ENCODE results near the gene TIMM10B. TPM values are rescaled to one million over a fixed set of nuclear protein-coding genes. Genes with fewer than 3 reads are reported as not detected.

TIMM10B gene, protein sequence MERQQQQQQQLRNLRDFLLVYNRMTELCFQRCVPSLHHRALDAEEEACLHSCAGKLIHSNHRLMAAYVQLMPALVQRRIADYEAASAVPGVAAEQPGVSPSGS
- 10 to 100 TPM; 21.0 to 53.0 (median 42.6) TPM for total RNA-seq

GRCh38 chr11:6481012-6481923 lies at the start of gene TIMM10B, which contains the start of gene ARFIP2:
Gene TIMM10B, plus strand, starts transcription at chr11:6481501. Its CDS starts 16 bp downstream, at chr11:6481517.
Gene ARFIP2, minus strand, starts transcription at chr11:6481331. Its CDS starts 910 bp downstream, at chr11:6480421.
- DNase-seq (peak; percentile 95 to 99), ATAC-seq (ENCODE audit: low FRiP score in 2 of 2) (peak; percentile 97 to 99)
- Histone ChIP-seq H3K36me3 (peaks cover 5 to 72% (median 34%) of the 10 kb centered on the region in 4 donors), H3K9me3 (no peaks in the 10 kb centered on the region), H3K27me3 (no peaks in the 10 kb centered on the region), H3K4me1 (peaks cover 24 to 41% (median 27%) of the 10 kb centered on the region in 4 donors), H3K27ac (peak within 1 kb of the TSS; percentile 89 to 95 (median 94)), H3K4me3 (peak within 1 kb of the TSS; percentile 70 to 82 (median 76))
- TF ChIP-seq EP300 (IDR thresholded peaks at IDR 0.05) (peak in 2 of 4 donors; percentile 31 to 83), POLR2AphosphoS5 (IDR thresholded peaks at IDR 0.05) (peak; percentile 98 to 99), POLR2A (IDR thresholded peaks at IDR 0.05) (peak; percentile 8 to 95 (median 84))
- TF ChIP-seq, protein P1, sequence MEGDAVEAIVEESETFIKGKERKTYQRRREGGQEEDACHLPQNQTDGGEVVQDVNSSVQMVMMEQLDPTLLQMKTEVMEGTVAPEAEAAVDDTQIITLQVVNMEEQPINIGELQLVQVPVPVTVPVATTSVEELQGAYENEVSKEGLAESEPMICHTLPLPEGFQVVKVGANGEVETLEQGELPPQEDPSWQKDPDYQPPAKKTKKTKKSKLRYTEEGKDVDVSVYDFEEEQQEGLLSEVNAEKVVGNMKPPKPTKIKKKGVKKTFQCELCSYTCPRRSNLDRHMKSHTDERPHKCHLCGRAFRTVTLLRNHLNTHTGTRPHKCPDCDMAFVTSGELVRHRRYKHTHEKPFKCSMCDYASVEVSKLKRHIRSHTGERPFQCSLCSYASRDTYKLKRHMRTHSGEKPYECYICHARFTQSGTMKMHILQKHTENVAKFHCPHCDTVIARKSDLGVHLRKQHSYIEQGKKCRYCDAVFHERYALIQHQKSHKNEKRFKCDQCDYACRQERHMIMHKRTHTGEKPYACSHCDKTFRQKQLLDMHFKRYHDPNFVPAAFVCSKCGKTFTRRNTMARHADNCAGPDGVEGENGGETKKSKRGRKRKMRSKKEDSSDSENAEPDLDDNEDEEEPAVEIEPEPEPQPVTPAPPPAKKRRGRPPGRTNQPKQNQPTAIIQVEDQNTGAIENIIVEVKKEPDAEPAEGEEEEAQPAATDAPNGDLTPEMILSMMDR (IDR thresholded peaks at IDR 0.05): peak in 1 of 6 experiments; percentile 8
- 0% methylated on average over 34 to 64 of the region's 66 CpGs for WGBS, 2 donors

DNA sequence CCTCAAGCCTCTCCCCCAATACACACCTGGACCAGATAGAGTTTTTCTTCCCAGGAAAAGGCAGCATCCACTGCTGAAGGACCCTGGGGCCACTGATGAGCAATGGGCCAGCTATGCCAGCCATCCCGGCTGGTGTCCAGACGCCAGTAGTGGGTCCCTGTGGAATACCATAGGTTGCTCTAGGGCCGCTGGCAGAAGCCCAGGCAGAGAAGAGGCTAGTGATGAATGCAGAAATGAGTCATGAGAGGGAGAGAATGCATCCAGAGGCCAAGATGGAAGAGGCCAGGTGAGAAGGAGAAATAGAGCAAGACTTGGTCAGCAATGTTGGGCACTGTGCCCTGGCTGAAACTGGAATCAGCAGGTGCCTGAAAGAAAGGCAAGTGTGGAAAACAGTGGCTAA lies 49.4 kb upstream of the TIMM10B start:
- no peaks in the 10 kb centered on the region for H3K27me3 ChIP-seq
- DNase-seq (no peak), ATAC-seq (ENCODE audit: low FRiP score in 2 of 2) (no peak)
- H3K9me3 ChIP-seq: no peaks in the 10 kb centered on the region
- TF ChIP-seq, protein P1 (IDR thresholded peaks at IDR 0.05): no peak
- TF ChIP-seq EP300 (IDR thresholded peaks at IDR 0.05) (no peak), POLR2AphosphoS5 (IDR thresholded peaks at IDR 0.05) (no peak), POLR2A (IDR thresholded peaks at IDR 0.05) (no peak)
- no peak overlapping the region for H3K27ac ChIP-seq
- H3K36me3 ChIP-seq: no peaks in the 10 kb centered on the region
- 85 to 94% methylated on average over 3 of the region's 3 CpGs for WGBS, 2 donors
- H3K4me1 ChIP-seq: no peaks in the 10 kb centered on the region
- no peak overlapping the region for H3K4me3 ChIP-seq

DNA sequence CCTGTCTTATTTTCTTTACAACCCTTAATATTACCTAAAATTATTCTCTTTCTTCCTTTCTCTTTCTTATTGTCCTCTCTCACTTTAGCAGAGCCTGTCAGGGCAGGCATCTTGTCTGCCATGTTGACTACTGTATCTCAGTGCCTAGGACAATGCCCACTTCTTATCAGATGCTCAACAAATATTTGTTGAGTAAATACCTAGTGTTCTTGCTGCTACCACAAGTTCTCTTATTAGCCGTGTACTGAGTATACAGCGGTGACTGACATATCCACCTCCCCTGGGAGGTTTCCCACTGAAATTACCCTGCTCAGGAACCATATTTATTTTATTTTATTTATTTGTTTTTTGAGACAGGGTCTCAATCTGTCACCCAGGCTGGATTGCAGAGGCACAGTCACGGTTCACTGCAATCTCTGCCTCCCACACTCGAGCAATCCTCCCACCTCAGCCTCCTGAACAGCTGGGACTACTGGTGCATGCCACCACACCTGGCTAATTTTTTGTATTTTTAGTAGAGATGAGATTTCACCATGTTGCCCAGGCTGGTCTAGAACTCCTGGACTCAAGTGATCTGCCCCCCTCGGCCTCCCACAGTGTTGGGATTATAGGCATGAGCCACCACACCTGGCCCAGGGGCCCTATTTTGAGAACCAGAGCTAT lies 47.2 kb upstream of the TIMM10B start:
- no peak for DNase-seq
- no peaks in the 10 kb centered on the region for H3K9me3 ChIP-seq
- TF ChIP-seq EP300 (IDR thresholded peaks at IDR 0.05): no peak
- TF ChIP-seq, protein P1 (IDR thresholded peaks at IDR 0.05): no peak
- no peak for TF ChIP-seq POLR2A (IDR thresholded peaks at IDR 0.05)
- TF ChIP-seq POLR2AphosphoS5 (IDR thresholded peaks at IDR 0.05): no peak
- H3K27me3 ChIP-seq: no peaks in the 10 kb centered on the region
- no peak overlapping the region for H3K27ac ChIP-seq
- no peaks in the 10 kb centered on the region for H3K36me3 ChIP-seq
- 66 to 75% methylated on average over 5 of the region's 5 CpGs for WGBS, 2 donors
- H3K4me3 ChIP-seq: no peak overlapping the region
- peaks cover 0 to 5% (median 0%) of the 10 kb centered on the region in 4 donors for H3K4me1 ChIP-seq
- no peak for ATAC-seq (ENCODE audit: low FRiP score in 2 of 2)

GRCh38 chr11:6437423-6437822 lies 43.9 kb upstream of the TIMM10B start:
- Histone ChIP-seq H3K9me3 (no peaks in the 10 kb centered on the region), H3K27ac (no peak overlapping the region), H3K36me3 (no peaks in the 10 kb centered on the region), H3K4me1 (peaks cover 0 to 6% (median 3%) of the 10 kb centered on the region in 4 donors), H3K4me3 (no peak overlapping the region), H3K27me3 (no peaks in the 10 kb centered on the region)
- ATAC-seq (ENCODE audit: low FRiP score in 2 of 2) (no peak), DNase-seq (no peak)
- 86 to 91% methylated on average over 8 to 12 of the region's 12 CpGs for WGBS, 2 donors
- TF ChIP-seq, protein P1 (IDR thresholded peaks at IDR 0.05): no peak
- no peak for TF ChIP-seq POLR2A (IDR thresholded peaks at IDR 0.05)
